Lower lobe of right lung (tissue), 2 donors: ENCODE data around the gene KIAA1549. TPM values are rescaled to one million over a fixed set of nuclear protein-coding genes. Genes with fewer than 3 reads are reported as not detected.

Experiments
- ATAC-seq, 2 donors: fragments of 200-7000 bp; cut with Tn5 transposase; one replicate each; pipeline ENCODE4 v1.9.1; 2020 to 2022; ENCODE audit warnings: mild to moderate bottlenecking in 2 of 2, moderate library complexity in 2 of 2
- DNase-seq: peaks from one replicate; pipeline ENCODE4 v3.0.0-alpha.2; 2020
- H3K27ac ChIP-seq: fragments of 200-600 bp; one replicate; pipeline ENCODE4 v1.8.0; 2022
- H3K27me3 ChIP-seq: fragments of 200-600 bp; one replicate; pipeline ENCODE4 v1.8.0; 2022; ENCODE audit warnings: low read depth
- H3K36me3 ChIP-seq: fragments of 200-600 bp; one replicate; pipeline ENCODE4 v1.8.0; 2022; ENCODE audit warnings: mild to moderate bottlenecking
- H3K4me1 ChIP-seq: fragments of 200-600 bp; one replicate; pipeline ENCODE4 v1.8.0; 2022
- H3K4me3 ChIP-seq: fragments of 200-600 bp; one replicate; pipeline ENCODE4 v1.8.0; 2022; ENCODE audit warnings: mild to moderate bottlenecking
- H3K9me3 ChIP-seq: fragments of 200-600 bp; one replicate; pipeline ENCODE4 v1.8.0; 2022
- CTCF ChIP-seq: fragments of 200-600 bp; IDR thresholded peaks from one replicate; pipeline ENCODE4 v1.8.0; 2022; ENCODE audit warnings: antibody characterized with exemption, mild to moderate bottlenecking
- intact Hi-C: fragments of 100-400 bp; cut with DNase I; formaldehyde crosslinking; loops from one replicate; pipeline ENCODE4 v1.11.0; 2022
- total RNA-seq: library from RNA; stranded (reverse); fragmentation: NEBNext Ultra II Directional; extraction: Animal tissue kit (Norgen Biotek cat#: 25700); gene quantifications from one replicate; pipeline ENCODE4 v1.2.1, GENCODE V29; 2021
- donor health status: DM: no; HTN: yes; CAD: no; lungs with severe emphysema.

KIAA1549 gene
- total RNA-seq, 1 donor from 2014 or later: 5.3 TPM

- Histone ChIP-seq H3K9me3 (no peaks in the 10 kb centered on the region), H3K27me3 (no peaks in the 10 kb centered on the region), H3K27ac (no peak overlapping the region), H3K4me1 (peaks cover 31% of the 10 kb centered on the region), H3K4me3 (no peak overlapping the region), H3K36me3 (no peaks in the 10 kb centered on the region)
- no peak for ATAC-seq
- DNase-seq: no peak
- intact Hi-C loops: no loop called here
- TF ChIP-seq CTCF: no peak
These were observed 24.0 kb downstream of the KIAA1549 start for GRCh38 chr7:138957217-138957616.

GRCh38 chr7:138954545-138955475 lies 26.4 kb downstream of the KIAA1549 start:
- no peak for DNase-seq
- Histone ChIP-seq H3K27ac (no peak overlapping the region), H3K9me3 (no peaks in the 10 kb centered on the region), H3K27me3 (no peaks in the 10 kb centered on the region), H3K36me3 (no peaks in the 10 kb centered on the region), H3K4me1 (peaks cover 15% of the 10 kb centered on the region), H3K4me3 (no peak overlapping the region)
- no peak for TF ChIP-seq CTCF
- no peak for ATAC-seq
- intact Hi-C loops: no loop called here

GRCh38 chr7:138952791-138953190 lies 28.4 kb downstream of the KIAA1549 start:
- H3K27me3 ChIP-seq: no peaks in the 10 kb centered on the region
- no peak for ATAC-seq
- H3K4me3 ChIP-seq: no peak overlapping the region
- TF ChIP-seq CTCF: no peak
- H3K9me3 ChIP-seq: no peaks in the 10 kb centered on the region
- intact Hi-C loops: no loop called here
- no peak for DNase-seq
- no peak overlapping the region for H3K27ac ChIP-seq
- no peaks in the 10 kb centered on the region for H3K36me3 ChIP-seq
- H3K4me1 ChIP-seq: peaks cover under 1% of the 10 kb centered on the region

- DNase-seq: no peak
- Histone ChIP-seq H3K27me3 (no peaks in the 10 kb centered on the region), H3K36me3 (no peaks in the 10 kb centered on the region), H3K9me3 (no peaks in the 10 kb centered on the region), H3K27ac (no peak overlapping the region), H3K4me3 (no peak overlapping the region), H3K4me1 (no peaks in the 10 kb centered on the region)
- no peak for TF ChIP-seq CTCF
- intact Hi-C loops: no loop called here
- ATAC-seq: no peak
These were observed 29.2 kb downstream of the KIAA1549 start for GRCh38 chr7:138951953-138952352.

- H3K27me3 ChIP-seq: no peaks in the 10 kb centered on the region
- no peaks in the 10 kb centered on the region for H3K36me3 ChIP-seq
- H3K4me1 ChIP-seq: no peaks in the 10 kb centered on the region
- no peak for ATAC-seq
- H3K27ac ChIP-seq: no peak overlapping the region
- H3K9me3 ChIP-seq: no peaks in the 10 kb centered on the region
- no peak for DNase-seq
- intact Hi-C loops: no loop called here
- no peak for TF ChIP-seq CTCF
- no peak overlapping the region for H3K4me3 ChIP-seq
These were observed 31.6 kb downstream of the KIAA1549 start for GRCh38 chr7:138949421-138950088.
